HepG2 (cell line): Measurements from ENCODE around the gene ARHGAP26. TPM values are rescaled to one million over a fixed set of nuclear protein-coding genes. Genes with fewer than 3 reads are reported as not detected.

Experiments used
- ATAC-seq: fragments of 200-7000 bp; cut with Tn5 transposase; 3 replicates; pipeline ENCODE4 v1.9.1; 2020; ENCODE audit warnings: mild to moderate bottlenecking, moderate library complexity
- BruUV-seq: library from RNA; stranded (reverse); fragments of 400-500 nt; replicated peaks from 2 replicates; lab custom pipeline; 2021; lab: Mats Ljungman, UMichigan
- CTCF ChIA-PET: fragments of 300-600 bp; formaldehyde crosslinking; extraction: SDS; loops from one replicate; lab custom pipeline; 2021; ENCODE audit warnings: low total read pairs, inconsistent platforms, low intra/inter-chr PET ratio; lab: Yijun Ruan, JAX
- POLR2A ChIA-PET: fragments of 350-600 bp; sonication (Branson Sonifier 250); formaldehyde crosslinking; loops from one replicate; lab custom pipeline; 2020; ENCODE audit warnings: antibody characterized with exemption, inconsistent platforms; lab: Yijun Ruan, JAX
- DNase-seq: peaks from one replicate; pipeline ENCODE4 v3.0.0-alpha.2; 2015; ENCODE audit warnings: low spot score
- FAIRE-seq: peaks from 3 replicates; lab custom pipeline; 2011; peaks lifted over from hg19 to GRCh38; lab: Jason Lieb, UNC
- H2AFZ ChIP-seq: one replicate; pipeline ENCODE4 v1.6.1; 2011; ENCODE audit warnings: low read length, inconsistent platforms
- H3K27ac ChIP-seq: fragments of 300-600 bp; 3 replicates; pipeline ENCODE4 v1.8.0; 2011; ENCODE audit warnings: mixed run types, mild to moderate bottlenecking, mixed read lengths, low read length, inconsistent platforms; ENCODE audit not compliant: insufficient read depth; ENCODE audit errors: extremely low read length
- H3K27me3 ChIP-seq, 2 experiments: fragments of 200-600 bp in 1 of 2; 2 replicates in 1 of 2; 3 replicates in 1 of 2; pipeline versions ENCODE4 v1.6.0 to v1.8.0; 2011; ENCODE audit warnings: low read length in 2 of 2, mild to moderate bottlenecking in 2 of 2, moderate library complexity in 2 of 2, inconsistent platforms in 1 of 2; ENCODE audit not compliant: insufficient read depth in 2 of 2, control insufficient read depth in 1 of 2
- H3K36me3 ChIP-seq, 2 experiments: fragments of 200-600 bp in 1 of 2; replicated peaks in 1 of 2; 2 replicates in 1 of 2; 3 replicates in 1 of 2; pipeline versions ENCODE4 v1.5.1 to v1.8.0; 2011; ENCODE audit warnings: low read length in 2 of 2, inconsistent platforms in 1 of 2; ENCODE audit not compliant: insufficient read depth in 2 of 2, control insufficient read depth in 1 of 2
- H3K4me1 ChIP-seq: 2 replicates; pipeline ENCODE4 v1.5.1; 2012; ENCODE audit warnings: low read length, inconsistent platforms; ENCODE audit not compliant: insufficient read depth
- H3K4me2 ChIP-seq: 2 replicates; pipeline ENCODE4 v1.6.0; 2011; ENCODE audit warnings: low read depth, low read length, inconsistent platforms
- H3K4me3 ChIP-seq, 3 experiments: fragments of 200-600 bp in 1 of 3; sonication (generic), shearing (Covaris generic) in 1 of 3; replicated peaks in 1 of 3; 2 replicates each; pipeline ENCODE4 v1.5.1; 2011 to 2016; ENCODE audit warnings: low read length in 3 of 3, inconsistent platforms in 2 of 3, low read depth in 2 of 3, mild to moderate bottlenecking in 2 of 3, control low read depth in 1 of 3, mixed read lengths in 1 of 3; ENCODE audit not compliant: insufficient read depth in 1 of 3
- H3K79me2 ChIP-seq: one replicate; pipeline ENCODE4 v1.6.1; 2011; ENCODE audit warnings: low read length, inconsistent platforms; ENCODE audit not compliant: insufficient read depth
- H3K9ac ChIP-seq: 2 replicates; pipeline ENCODE4 v1.6.0; 2011; ENCODE audit warnings: mild to moderate bottlenecking, low read depth, low read length, inconsistent platforms; ENCODE audit not compliant: insufficient read depth
- H3K9me3 ChIP-seq: 2 replicates; pipeline ENCODE4 v1.5.1; 2012; ENCODE audit warnings: mild to moderate bottlenecking, low read length
- H4K20me1 ChIP-seq: 2 replicates; pipeline ENCODE4 v1.6.0; 2011; ENCODE audit warnings: inconsistent platforms, mild to moderate bottlenecking, low read length, moderate library complexity; ENCODE audit not compliant: insufficient read depth
- CBX2 ChIP-seq, 2 experiments: fragments of 200-600 bp in 1 of 2; sonication (generic); formaldehyde crosslinking in 1 of 2; IDR thresholded peaks; 2 replicates each; pipeline versions ENCODE4 v1.7.0 to v1.8.1; 2018 to 2022; ENCODE audit warnings: low read depth in 2 of 2, low read length in 1 of 2, mild to moderate bottlenecking in 1 of 2, missing genetic modification reagents in 1 of 2
- HNF1B ChIP-seq: sonication (generic); formaldehyde crosslinking; IDR thresholded peaks from 2 replicates; pipeline ENCODE4 v1.5.1; 2020; ENCODE audit warnings: mild to moderate bottlenecking, moderate library complexity, missing genetic modification reagents
- JUND ChIP-seq: sonication (generic); formaldehyde crosslinking; IDR thresholded peaks from 2 replicates; pipeline ENCODE4 v1.8.0; 2022; ENCODE audit warnings: mild to moderate bottlenecking, missing genetic modification reagents
- MTERF4 ChIP-seq: sonication (generic); formaldehyde crosslinking; IDR thresholded peaks from 2 replicates; pipeline ENCODE4 v1.8.0; 2023; ENCODE audit warnings: mild to moderate bottlenecking, missing genetic modification reagents
- RFX3 ChIP-seq: IDR thresholded peaks from 2 replicates; pipeline ENCODE4 v1.6.1; 2016; ENCODE audit warnings: missing biosample characterization, missing genetic modification reagents
- SNRNP70 ChIP-seq: fragments of 200-400 bp; formaldehyde crosslinking; IDR thresholded peaks from 2 replicates; pipeline ENCODE4 v1.6.1; 2017; ENCODE audit warnings: mild to moderate bottlenecking, low read depth, low read length, moderate library complexity
- TBX2 ChIP-seq: sonication (generic); formaldehyde crosslinking; IDR thresholded peaks from 2 replicates; pipeline ENCODE4 v1.5.0; 2020; ENCODE audit warnings: missing genetic modification reagents, mild to moderate bottlenecking, borderline replicate concordance
- TEAD3 ChIP-seq: optimal IDR thresholded peaks from 2 replicates; pipeline ENCODE3; 2016; ENCODE audit warnings: borderline replicate concordance
- USF2 ChIP-seq, 2 experiments: sonication (generic) in 1 of 2; formaldehyde crosslinking in 1 of 2; IDR thresholded peaks; 2 replicates each; pipeline versions ENCODE4 v1.5.1 to v1.6.1; 2011 to 2020; ENCODE audit warnings: borderline replicate concordance in 1 of 2, low read depth in 1 of 2, low read length in 1 of 2, mild to moderate bottlenecking in 1 of 2, missing genetic modification reagents in 1 of 2, moderate library complexity in 1 of 2
- ZBTB39 ChIP-seq: sonication (generic); formaldehyde crosslinking; IDR thresholded peaks from 2 replicates; pipeline ENCODE4 v1.5.0; 2020; ENCODE audit warnings: missing genetic modification reagents
- ZNF317 ChIP-seq: sonication (generic); formaldehyde crosslinking; IDR thresholded peaks from 2 replicates; pipeline ENCODE4 v1.5.0; 2020; ENCODE audit warnings: mild to moderate bottlenecking, missing genetic modification reagents
- ZNF589 ChIP-seq: sonication (generic); formaldehyde crosslinking; conservative IDR thresholded peaks from 2 replicates; pipeline ENCODE4 v1.8.0; 2022; ENCODE audit warnings: mild to moderate bottlenecking, moderate library complexity, missing genetic modification reagents
- WGBS: methylation state at CpG from one replicate; pipeline ENCODE4 v1.1.6; 2017; ENCODE audit warnings: low lambda C conversion rate; 5-methylcytosine and 5-hydroxymethylcytosine counted together
- in situ Hi-C: cut with HindIII; loops from 2 replicates; pipeline ENCODE4 v1.10.0; 2017; ENCODE audit warnings: low pct_unique_long_range_greater_than_20kb; ENCODE audit not compliant: extremely low pct_ligation_motif_present
- intact Hi-C: fragments of 100-400 bp; cut with micrococcal nuclease; formaldehyde crosslinking; loops from one replicate; pipeline ENCODE4 v1.10.0; 2022; ENCODE audit not compliant: unreplicated experiment
- polyA plus RNA-seq, 8 experiments: library from polyadenylated mRNA; depleted of rRNA in 3 of 8; stranded (reverse) in 7 of 8; unstranded in 1 of 8; fragments of >200 nt; fragmentation: Illumina TruSeq in 4 of 8; extraction: Trizol in 4 of 8; gene quantifications; 2 replicates each; pipeline versions ENCODE4 v1.2.1 to v1.2.3, GENCODE V29; 2011 to 2016; ENCODE audit warnings: low read depth in 4 of 8, missing spikeins in 1 of 8, mixed read lengths in 1 of 8; ENCODE audit not compliant: insufficient read depth in 1 of 8
- total RNA-seq, 5 experiments: library from RNA; depleted of rRNA; stranded (reverse); fragments of >200 nt; fragmentation: Illumina TruSeq; extraction: Trizol; gene quantifications; 2 replicates each; pipeline ENCODE4 v1.2.3, GENCODE V29; 2016; ENCODE audit warnings: low read depth in 1 of 5

ARHGAP26 gene
- total and polyA plus RNA-seq, 2 of the 13 experiments (the other 11 are each of a cell fraction or from before 2014, with no cell fraction given) = 9.6 to 18.2 TPM

GRCh38 chr5:142745268-142745667 is 24.9 kb upstream of the ARHGAP26 start (continued):
- no peak for TF ChIP-seq TEAD3 (CRISPR knock-in tag)
- TF ChIP-seq CBX2 (IDR thresholded peaks at IDR 0.05; ENCODE audit: low read depth, low read length) = no peak
- TF ChIP-seq CBX2 (CRISPR knock-in tag; IDR thresholded peaks at IDR 0.05; ENCODE audit: low read depth) = no peak
- no peak for TF ChIP-seq MTERF4 (CRISPR knock-in tag)
- no peak for TF ChIP-seq ZNF317 (CRISPR knock-in tag)
- no peak for TF ChIP-seq HNF1B (CRISPR knock-in tag)
- TF ChIP-seq TBX2 (CRISPR knock-in tag) = no peak

GRCh38 chr5:142746532-142747433 is 23.4 kb upstream of the ARHGAP26 start:
- Histone ChIP-seq H3K9me3 (no peaks in the 10 kb centered on the region), H2AFZ (no peak overlapping the region), H3K36me3 (no peaks in the 10 kb centered on the region), H3K4me2 (no peak overlapping the region), H3K27ac (no peak overlapping the region), H3K79me2 (no peaks in the 10 kb centered on the region), H3K4me1 (peaks cover 27% of the 10 kb centered on the region), H4K20me1 (no peaks in the 10 kb centered on the region), H3K4me3 (no peak overlapping the region), H3K27me3 (peaks cover 0 to 7% of the 10 kb centered on the region in 2 experiments; a peak in 2 of 5 replicates), H3K9ac (no peak overlapping the region)
- intact Hi-C loops = no loop called here
- DNase-seq (no peak), FAIRE-seq (no peak), ATAC-seq (no peak)
- WGBS = 65% methylated on average over 4 of the region's 4 CpGs
- BruUV-seq = no TSS peak
- ChIA-PET CTCF (interaction anchor here (3.8 kb wide), 1 partner anchor 133 kb away, joined by 53 read pairs; no protein-coding TSS in a partner anchor), POLR2A (interaction anchor here (0.9 kb wide), 1 partner anchor 88 kb away, joined by 5 read pairs; no protein-coding TSS in a partner anchor)
- in situ Hi-C loops = loop anchor here (5.0 kb wide), 1 partner anchor 136 kb away; no protein-coding TSS in a partner anchor
- TF ChIP-seq ZBTB39 (CRISPR knock-in tag) (no peak), RFX3 (CRISPR knock-in tag) (no peak), JUND (CRISPR knock-in tag) (no peak), USF2 (IDR thresholded peaks at IDR 0.05; ENCODE audit: low read depth, low read length) (no peak), USF2 (CRISPR knock-in tag; IDR thresholded peaks at IDR 0.05; ENCODE audit: borderline replicate concordance) (no peak), SNRNP70 (no peak), ZNF589 (no peak)
